Esophagus mucosa (tissue), 1 donor: Measurements from ENCODE around the gene GPC5. TPM values are rescaled to one million over a fixed set of nuclear protein-coding genes. Genes with fewer than 3 reads are reported as not detected.

Experiments used
- ATAC-seq: fragments of 200-7000 bp; cut with Tn5 transposase; one replicate; pipeline ENCODE4 v1.9.1; 2020
- total RNA-seq: library from RNA; stranded (reverse); gene quantifications from one replicate; pipeline ENCODE4 v1.2.4, GENCODE V29; 2023
- donor health status: DM: yes; HTN: yes; CAD: no.

Gene GPC5
- total RNA-seq, 1 donor from 2014 or later: not detected

- no peak for ATAC-seq
These were observed 899.8 kb downstream of the GPC5 start for GRCh38 chr13:92297971-92298942.

GRCh38 chr13:92300651-92301050 lies 902.2 kb downstream of the GPC5 start:
- ATAC-seq: no peak

GRCh38 chr13:92303428-92303827 lies 905.0 kb downstream of the GPC5 start:
- ATAC-seq: no peak

- no peak for ATAC-seq
These were observed 909.3 kb downstream of the GPC5 start for GRCh38 chr13:92307752-92308151.

- no peak for ATAC-seq
These were observed 914.4 kb downstream of the GPC5 start for GRCh38 chr13:92312823-92313222.

- no peak for ATAC-seq
These were observed 915.0 kb downstream of the GPC5 start for GRCh38 chr13:92313382-92313781.

- no peak for ATAC-seq
These were observed 916.8 kb downstream of the GPC5 start for GRCh38 chr13:92315265-92315664.

- no peak for ATAC-seq
These were observed 917.6 kb downstream of the GPC5 start for GRCh38 chr13:92316030-92316429.

- ATAC-seq: no peak
These were observed 918.6 kb downstream of the GPC5 start for GRCh38 chr13:92317066-92317465.

GRCh38 chr13:92320323-92320722 lies 921.9 kb downstream of the GPC5 start:
- no peak for ATAC-seq

- no peak for ATAC-seq
These were observed 922.8 kb downstream of the GPC5 start for GRCh38 chr13:92321174-92321573.

- no peak for ATAC-seq
These were observed 947.2 kb downstream of the GPC5 start for GRCh38 chr13:92345627-92346026.

- ATAC-seq: no peak
These were observed 947.6 kb downstream of the GPC5 start for GRCh38 chr13:92346046-92346445.

GRCh38 chr13:92354583-92354982 lies 956.2 kb downstream of the GPC5 start:
- ATAC-seq: no peak

GRCh38 chr13:92355213-92355612 lies 956.8 kb downstream of the GPC5 start:
- ATAC-seq: no peak

- no peak for ATAC-seq
These were observed 964.3 kb downstream of the GPC5 start for GRCh38 chr13:92362717-92363116.

GRCh38 chr13:92365904-92366303 lies 967.5 kb downstream of the GPC5 start:
- no peak for ATAC-seq

- no peak for ATAC-seq
These were observed 979.0 kb downstream of the GPC5 start for GRCh38 chr13:92377396-92377795.

- no peak for ATAC-seq
These were observed 981.0 kb downstream of the GPC5 start for GRCh38 chr13:92379371-92379770.

- ATAC-seq: no peak
These were observed 986.0 kb downstream of the GPC5 start for GRCh38 chr13:92384410-92384809.

GRCh38 chr13:92387245-92387644 lies 988.8 kb downstream of the GPC5 start:
- no peak for ATAC-seq

- ATAC-seq: no peak
These were observed 991.8 kb downstream of the GPC5 start for GRCh38 chr13:92390217-92390616.

- ATAC-seq: no peak
These were observed 1005.2 kb downstream of the GPC5 start for GRCh38 chr13:92403606-92404005.

GRCh38 chr13:92407858-92408257 lies 1009.4 kb downstream of the GPC5 start:
- ATAC-seq: no peak
